ENCODE measurements around the gene CEP104.

The CEP104 gene

GRCh38 chr1:3795453-3796214 is 61.4 kb downstream of the CEP104 start:
- no peak for DNase-seq

GRCh38 chr1:3790952-3791351 is 66.1 kb downstream of the CEP104 start:
- no peak for DNase-seq

GRCh38 chr1:3790500-3790923 is 66.5 kb downstream of the CEP104 start:
- no peak for DNase-seq

- DNase-seq, result no peak
Observed at GRCh38 chr1:3789421-3790300, 67.3 kb downstream of the CEP104 start.

- no peak for DNase-seq
Observed at GRCh38 chr1:3788756-3789420, 68.1 kb downstream of the CEP104 start.

- DNase-seq, result no peak
Observed at GRCh38 chr1:3787745-3788605, 69.0 kb downstream of the CEP104 start.

- DNase-seq, result no peak
Observed at GRCh38 chr1:3787349-3787715, 69.7 kb downstream of the CEP104 start.

GRCh38 chr1:3786468-3787348 is 70.3 kb downstream of the CEP104 start:
- no peak for DNase-seq

GRCh38 chr1:3785456-3786157 is 71.4 kb downstream of the CEP104 start:
- no peak for DNase-seq

GRCh38 chr1:3785045-3785444 is 72.0 kb downstream of the CEP104 start:
- DNase-seq, result no peak

GRCh38 chr1:3783651-3784474 is 73.1 kb downstream of the CEP104 start:
- no peak for DNase-seq

GRCh38 chr1:3780901-3781300 is 76.1 kb downstream of the CEP104 start:
- no peak for DNase-seq

- no peak for DNase-seq
Observed at GRCh38 chr1:3779912-3780416, 77.0 kb downstream of the CEP104 start.

GRCh38 chr1:3779265-3779911 is 77.6 kb downstream of the CEP104 start:
- no peak for DNase-seq

GRCh38 chr1:3778590-3779264 is 78.3 kb downstream of the CEP104 start:
- DNase-seq, result no peak

GRCh38 chr1:3777647-3778589 is 79.1 kb downstream of the CEP104 start:
- DNase-seq, result no peak

- DNase-seq, result no peak
Observed at GRCh38 chr1:3777078-3777547, 79.9 kb downstream of the CEP104 start.

Data from activated naive CD4-positive, alpha-beta T cell treated with anti-CD3 and anti-CD28 coated beads, Interleukin-2, amount 50 U/mL, for 16 hours (primary cell).